Sigmoid colon (tissue), 4 donors: ENCODE data around the gene ATP2B1.

Experiments
- CTCF ChIP-seq, 4 experiments: fragments of 450-650 bp in 3 of 4; fragments of 200-600 bp in 1 of 4; IDR thresholded peaks; one replicate each; pipeline ENCODE4 v1.5.1; 2016 to 2019; ENCODE audit warnings: antibody characterized with exemption in 4 of 4, mild to moderate bottlenecking in 3 of 4, moderate library complexity in 2 of 4
- POLR2AphosphoS5 ChIP-seq, 4 donors: sonication (generic); formaldehyde crosslinking; IDR thresholded peaks; one replicate each; pipeline ENCODE4 v1.6.1; 2017; ENCODE audit warnings: antibody characterized with exemption in 4 of 4

DNA sequence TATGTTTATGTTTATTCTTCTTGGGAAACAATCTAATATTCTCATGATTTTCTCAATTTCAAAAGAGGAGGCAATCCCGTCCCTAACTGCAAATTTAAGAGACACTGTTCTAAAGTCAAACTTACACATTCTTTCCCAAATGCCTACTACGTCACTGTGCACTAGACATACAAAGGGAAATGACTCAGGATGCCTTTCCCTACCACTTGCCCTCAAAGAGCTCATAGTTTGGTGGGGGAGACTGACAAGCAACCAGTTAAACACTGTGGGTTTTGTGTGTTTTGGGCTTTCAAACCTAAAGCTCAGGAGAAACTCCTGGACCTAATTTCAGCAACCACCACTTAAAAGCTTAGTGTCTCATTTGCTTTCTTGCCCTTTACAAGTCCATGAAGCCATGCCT lies 58.4 kb downstream of the ATP2B1 start:
- no peak for TF ChIP-seq POLR2AphosphoS5 (IDR thresholded peaks at IDR 0.05)
- no peak for TF ChIP-seq CTCF (IDR thresholded peaks at IDR 0.05)
